GM12872 (cell line): ENCODE measurements around the gene FTCDNL1.

Experiments
- CTCF ChIP-seq: IDR thresholded peaks from 3 replicates; pipeline ENCODE4 v1.5.1; 2011; ENCODE audit warnings: low read depth, mild to moderate bottlenecking, low read length, moderate library complexity; ENCODE audit not compliant: insufficient read depth

Gene FTCDNL1

GRCh38 chr2:199779589-199779988, 71.4 kb downstream of the FTCDNL1 start:
- TF ChIP-seq CTCF = no peak

DNA sequence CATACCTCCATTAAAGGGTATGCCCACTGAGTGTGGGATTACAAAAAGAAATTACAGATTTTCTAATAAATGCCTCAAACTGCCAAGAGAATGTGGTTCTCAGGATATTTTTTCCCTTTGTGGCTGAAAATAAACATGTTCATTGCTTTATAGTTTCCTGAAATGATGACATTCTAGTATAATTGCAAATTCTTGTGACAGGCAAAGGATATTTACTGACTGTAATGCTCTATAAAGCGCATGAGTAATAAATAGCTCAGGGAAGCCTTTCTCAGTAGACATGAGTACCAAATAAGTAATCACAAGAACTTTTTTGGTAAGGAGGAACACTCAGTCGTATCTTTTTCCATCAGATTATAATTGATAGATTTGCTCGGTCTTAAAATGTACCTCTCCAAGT, 72.3 kb downstream of the FTCDNL1 start:
- no peak for TF ChIP-seq CTCF

GRCh38 chr2:199777916-199778315, 73.1 kb downstream of the FTCDNL1 start:
- TF ChIP-seq CTCF = no peak

- TF ChIP-seq CTCF = no peak
These were observed 73.7 kb downstream of the FTCDNL1 start for GRCh38 chr2:199777315-199777714.

- no peak for TF ChIP-seq CTCF
These were observed 75.7 kb downstream of the FTCDNL1 start for GRCh38 chr2:199775267-199775666.

DNA sequence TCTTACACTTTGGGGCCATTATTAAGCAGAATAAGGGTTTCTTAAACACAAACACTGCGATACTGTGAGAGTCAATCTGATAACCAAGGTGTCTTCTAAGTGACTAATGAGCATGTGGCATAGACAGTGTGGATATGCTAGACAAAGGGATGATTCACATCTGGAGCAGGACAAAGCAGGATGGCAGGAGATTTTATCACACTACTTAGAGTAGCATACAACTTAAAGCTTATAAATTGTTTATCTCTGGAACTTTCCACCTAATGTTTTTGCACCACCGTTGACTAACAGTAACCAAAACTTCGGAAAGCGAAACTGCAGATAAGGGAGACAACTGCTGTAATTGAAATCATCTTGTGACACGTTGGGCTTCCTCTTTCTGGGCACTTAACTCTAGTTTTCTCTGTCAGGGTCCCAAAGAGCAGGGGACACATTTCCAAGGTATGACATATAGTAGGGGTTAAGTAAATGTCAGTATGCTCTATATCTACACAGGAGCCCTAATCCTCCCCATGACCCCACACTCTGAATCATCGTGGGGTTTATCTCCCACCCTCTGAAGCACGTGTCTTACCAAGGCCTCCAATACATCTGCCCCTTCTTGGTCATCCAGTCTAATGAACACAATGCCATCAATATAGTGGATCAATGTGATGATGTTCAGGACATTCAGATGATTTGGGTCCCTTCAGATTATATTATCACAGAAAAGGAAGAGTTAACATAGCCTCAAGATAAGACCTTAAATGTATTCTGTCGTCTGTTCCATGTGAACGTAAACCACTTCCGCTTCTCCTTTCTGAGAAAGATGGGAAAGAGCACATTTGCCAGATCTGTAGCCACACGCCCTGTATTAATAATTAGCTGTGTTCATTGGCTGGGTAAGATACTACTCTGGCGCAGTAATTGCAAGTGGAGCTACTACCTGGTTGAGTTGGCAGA, 78.7 kb downstream of the FTCDNL1 start:
- TF ChIP-seq CTCF = no peak

- TF ChIP-seq CTCF = no peak
These were observed 80.3 kb downstream of the FTCDNL1 start for GRCh38 chr2:199770716-199771115.
